GM21515 (cell line): Measurements from ENCODE around the gene GIMAP5.

ENCODE experiments used
- ATAC-seq: cut with Tn5 transposase; IDR thresholded peaks from one replicate; pipeline ENCODE4 v1.9.1; 2021; ENCODE audit not compliant: unreplicated experiment

The GIMAP5 gene

GRCh38 chr7:150734254-150734653, 3.0 kb upstream of the GIMAP5 start:
- no peak for ATAC-seq

GRCh38 chr7:150735596-150736358, 1.4 kb upstream of the GIMAP5 start:
- ATAC-seq: no peak

- no peak for ATAC-seq
Measured at GRCh38 chr7:150736864-150737263, 354 bp upstream of the GIMAP5 start.

- ATAC-seq: no peak
Measured at GRCh38 chr7:150738092-150738491, 874 bp downstream of the GIMAP5 start.

DNA sequence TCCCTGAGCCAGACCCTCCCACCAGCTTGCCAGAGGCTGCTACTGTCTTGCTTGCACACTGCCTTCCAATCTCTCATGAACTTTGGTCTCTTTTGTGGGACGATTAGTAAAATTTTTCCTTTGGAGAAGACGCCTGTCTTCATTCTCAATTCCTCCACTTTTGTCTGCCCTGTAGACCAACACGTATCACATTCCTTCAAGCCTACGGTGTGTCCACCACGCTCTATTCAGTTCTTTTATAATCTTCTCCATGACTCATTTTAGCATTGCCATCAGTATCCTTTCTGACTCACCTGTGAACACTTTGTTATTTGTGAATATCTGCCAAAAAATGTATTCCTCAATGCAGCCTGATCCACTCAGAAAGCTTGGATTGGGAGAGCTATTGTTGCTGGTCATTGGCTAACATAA, 1.4 kb downstream of the GIMAP5 start:
- no peak for ATAC-seq

GRCh38 chr7:150739033-150739432, 1.8 kb downstream of the GIMAP5 start:
- no peak for ATAC-seq

GRCh38 chr7:150740053-150740452, 2.8 kb downstream of the GIMAP5 start:
- ATAC-seq: no peak

DNA sequence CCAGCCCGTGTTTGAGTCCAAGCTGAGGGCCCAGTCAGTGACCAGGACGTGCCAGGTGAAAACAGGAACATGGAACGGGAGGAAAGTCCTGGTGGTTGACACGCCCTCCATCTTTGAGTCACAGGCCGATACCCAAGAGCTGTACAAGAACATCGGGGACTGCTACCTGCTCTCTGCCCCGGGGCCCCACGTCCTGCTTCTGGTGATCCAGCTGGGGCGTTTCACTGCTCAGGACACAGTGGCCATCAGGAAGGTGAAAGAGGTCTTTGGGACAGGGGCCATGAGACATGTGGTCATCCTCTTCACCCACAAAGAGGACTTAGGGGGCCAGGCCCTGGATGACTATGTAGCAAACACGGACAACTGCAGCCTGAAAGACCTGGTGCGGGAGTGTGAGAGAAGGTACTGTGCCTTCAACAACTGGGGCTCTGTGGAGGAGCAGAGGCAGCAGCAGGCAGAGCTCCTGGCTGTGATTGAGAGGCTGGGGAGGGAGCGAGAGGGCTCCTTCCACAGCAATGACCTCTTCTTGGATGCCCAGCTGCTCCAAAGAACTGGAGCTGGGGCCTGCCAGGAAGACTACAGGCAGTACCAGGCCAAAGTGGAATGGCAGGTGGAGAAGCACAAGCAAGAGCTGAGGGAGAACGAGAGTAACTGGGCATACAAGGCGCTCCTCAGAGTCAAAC, 5.2 kb downstream of the GIMAP5 start:
- no peak for ATAC-seq

- no peak for ATAC-seq
Measured at GRCh38 chr7:150744041-150744656, 6.9 kb downstream of the GIMAP5 start.

DNA sequence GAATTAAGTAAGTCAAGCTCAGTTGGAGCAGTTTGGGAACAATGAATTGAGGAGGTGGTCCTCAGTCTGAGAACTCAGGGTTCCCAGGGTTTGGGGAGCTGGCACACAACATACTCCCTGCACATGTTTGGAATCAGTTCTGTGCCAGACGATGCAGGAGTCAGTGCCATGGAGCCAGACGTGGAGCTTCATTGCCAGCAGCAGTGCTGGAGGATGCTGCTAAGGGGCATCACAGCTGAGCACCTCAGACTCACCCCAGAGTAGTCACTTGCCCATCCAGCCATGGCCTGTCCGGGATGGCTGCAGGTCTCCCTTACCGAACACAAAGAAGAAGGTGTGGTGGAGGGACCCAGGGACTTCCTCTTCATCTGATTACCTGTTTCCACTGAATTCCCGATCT, 7.9 kb downstream of the GIMAP5 start:
- no peak for ATAC-seq

DNA sequence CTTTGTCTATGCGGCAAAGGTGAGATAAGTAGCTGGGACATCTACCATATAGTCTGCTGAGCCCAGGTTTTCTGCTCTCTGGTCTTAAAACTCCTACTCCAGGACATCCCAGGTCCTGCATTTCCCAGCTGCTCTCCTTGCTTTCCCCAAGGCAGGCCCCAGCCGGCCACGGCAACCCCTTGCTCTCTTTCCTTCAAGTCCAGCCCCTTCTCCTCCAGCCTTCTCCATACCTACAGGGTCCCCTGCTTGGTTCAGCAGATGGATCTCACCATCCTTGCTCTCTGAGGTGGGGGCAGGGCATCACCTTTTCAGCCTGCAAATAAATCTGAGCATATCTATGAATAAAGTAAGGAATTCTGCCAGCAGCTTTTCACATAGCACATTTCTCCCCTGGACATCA, 8.7 kb downstream of the GIMAP5 start:
- no peak for ATAC-seq

DNA sequence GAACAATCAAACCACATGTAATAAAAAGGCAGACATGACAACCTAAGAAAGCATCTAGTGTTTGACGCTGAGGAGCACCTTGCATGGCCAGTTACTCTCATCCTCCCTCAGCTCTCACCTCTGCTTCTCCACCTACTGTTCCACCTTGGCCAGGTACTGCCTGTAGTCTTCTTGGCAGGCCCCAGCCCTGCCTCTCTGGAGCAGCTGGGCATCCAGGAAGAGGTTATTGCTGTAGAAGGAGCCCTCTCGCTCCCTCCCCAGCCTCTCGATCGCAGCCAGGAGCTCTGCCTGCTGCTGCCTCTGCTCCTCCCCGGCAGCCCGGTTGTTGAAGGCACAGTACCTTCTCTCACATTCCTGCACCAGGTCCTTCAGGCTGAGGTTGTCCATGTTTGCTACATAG, 9.7 kb downstream of the GIMAP5 start:
- ATAC-seq: no peak

DNA sequence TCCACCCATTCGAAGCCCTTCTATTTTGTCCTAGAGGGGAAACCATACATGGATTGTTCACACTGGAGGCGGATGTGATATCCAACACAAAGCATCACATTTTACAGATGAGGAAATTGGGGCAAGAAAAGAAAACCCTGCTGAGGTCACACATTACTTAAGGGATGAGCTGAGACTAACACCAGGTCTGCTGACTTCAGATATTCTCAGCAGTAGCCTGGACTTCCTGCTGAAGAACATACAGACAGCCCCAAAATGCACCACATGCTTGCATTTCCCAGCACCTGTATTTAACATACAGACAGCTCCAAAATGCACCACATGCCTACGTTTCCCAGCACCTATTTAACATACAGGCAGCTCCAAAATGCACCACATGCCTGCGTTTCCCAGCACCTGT, 11.2 kb downstream of the GIMAP5 start:
- no peak for ATAC-seq

GRCh38 chr7:150751702-150752101, 14.5 kb downstream of the GIMAP5 start:
- ATAC-seq: no peak

- ATAC-seq: no peak
Measured at GRCh38 chr7:150753239-150753638, 16.0 kb downstream of the GIMAP5 start.

GRCh38 chr7:150753826-150754603, 16.8 kb downstream of the GIMAP5 start:
- no peak for ATAC-seq

DNA sequence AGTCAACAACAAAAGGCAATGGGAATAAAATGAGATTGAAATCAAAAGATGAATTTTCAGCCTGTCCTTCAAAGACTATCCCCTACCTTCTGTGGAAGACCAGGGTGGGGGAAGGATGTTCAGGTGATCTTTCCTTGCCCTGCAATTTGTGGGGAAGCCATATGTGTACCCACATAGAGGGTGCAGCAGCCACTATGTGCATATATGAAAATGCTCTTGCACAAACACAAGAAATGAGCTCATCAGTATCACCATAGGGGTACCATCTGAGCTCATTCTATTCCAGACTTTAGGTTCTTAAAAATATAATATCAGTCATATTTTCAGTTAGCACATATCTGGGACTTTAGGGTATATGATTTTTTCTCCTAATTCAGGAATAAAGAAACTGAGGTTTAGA, 17.7 kb downstream of the GIMAP5 start:
- ATAC-seq: no peak

DNA sequence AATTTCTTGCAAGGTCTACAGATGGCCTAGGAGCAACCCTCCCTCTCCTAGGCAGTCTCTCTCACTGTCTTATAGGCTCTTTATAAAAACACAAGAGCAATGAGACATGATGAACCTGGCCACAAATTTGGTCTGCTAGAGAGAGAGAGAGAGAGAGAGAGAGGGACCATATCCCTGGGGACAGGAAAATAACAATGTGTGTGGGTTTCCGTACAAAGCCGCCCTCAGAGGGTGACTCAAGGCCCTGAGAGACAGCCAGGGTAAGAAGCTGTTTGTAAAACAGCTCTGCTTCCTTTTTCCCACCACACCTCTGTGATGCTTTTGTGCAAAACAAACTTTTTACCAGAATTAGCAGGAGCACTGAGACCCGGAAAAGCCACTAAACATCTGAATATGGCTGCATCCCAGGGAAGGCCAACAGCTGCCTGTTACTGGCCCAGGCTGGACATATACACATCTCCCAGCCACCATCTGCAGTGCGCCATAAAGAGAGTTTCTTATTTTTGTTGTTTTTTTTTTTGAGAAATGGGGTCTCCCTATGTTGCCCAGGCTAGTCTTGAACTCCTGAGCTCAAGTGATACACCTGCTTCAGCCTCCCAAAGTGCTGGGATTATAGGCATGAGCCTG, 18.4 kb downstream of the GIMAP5 start:
- no peak for ATAC-seq

DNA sequence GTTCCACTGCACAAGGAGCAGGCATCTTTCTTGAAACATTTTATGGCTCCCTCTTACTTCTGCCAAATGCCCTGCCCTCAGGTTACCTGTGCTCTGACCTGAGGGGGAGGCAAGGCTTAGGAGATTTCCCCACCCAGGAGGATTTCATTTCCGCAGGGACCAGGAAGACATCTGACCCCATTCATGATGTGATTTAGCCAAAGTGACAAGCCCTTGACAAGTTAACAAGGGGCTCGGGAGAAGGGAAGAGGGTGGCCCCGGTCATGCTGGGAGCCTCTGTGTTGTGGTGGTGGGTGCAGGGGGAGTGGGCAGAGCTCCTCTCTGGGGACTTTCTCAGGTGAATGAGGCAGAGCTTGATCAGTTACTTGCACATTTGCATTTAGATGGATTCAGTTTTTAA, 18.9 kb downstream of the GIMAP5 start:
- no peak for ATAC-seq

- ATAC-seq: no peak
Measured at GRCh38 chr7:150756858-150757257, 19.6 kb downstream of the GIMAP5 start.

GRCh38 chr7:150759479-150759878, 22.3 kb downstream of the GIMAP5 start:
- ATAC-seq: no peak
